Measurements from ENCODE around the gene BAZ2B.

Gene BAZ2B

DNA sequence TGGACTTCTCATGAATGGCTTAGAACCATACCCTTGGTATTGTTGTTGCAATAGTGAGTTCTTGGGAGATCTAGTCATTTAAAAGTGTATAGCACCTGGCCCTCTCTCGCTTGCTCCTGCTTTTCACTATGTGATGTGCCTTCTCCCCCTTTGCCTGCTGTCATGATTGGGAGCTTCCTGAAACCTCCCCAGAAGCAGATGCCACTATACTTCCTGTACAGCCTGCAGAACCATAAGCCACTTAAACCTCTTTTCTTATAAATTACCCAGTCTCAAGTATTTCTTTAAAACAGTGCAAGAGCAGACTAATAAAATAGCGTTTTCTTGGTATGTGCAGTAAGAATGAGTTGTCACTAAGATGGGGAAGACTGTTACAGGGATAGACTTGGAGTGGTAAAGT, 31.6 kb downstream of the BAZ2B start:
- H3K4me2 ChIP-seq (ENCODE audit: low read depth, low read length): no peak overlapping the region
- TF ChIP-seq, protein P1, sequence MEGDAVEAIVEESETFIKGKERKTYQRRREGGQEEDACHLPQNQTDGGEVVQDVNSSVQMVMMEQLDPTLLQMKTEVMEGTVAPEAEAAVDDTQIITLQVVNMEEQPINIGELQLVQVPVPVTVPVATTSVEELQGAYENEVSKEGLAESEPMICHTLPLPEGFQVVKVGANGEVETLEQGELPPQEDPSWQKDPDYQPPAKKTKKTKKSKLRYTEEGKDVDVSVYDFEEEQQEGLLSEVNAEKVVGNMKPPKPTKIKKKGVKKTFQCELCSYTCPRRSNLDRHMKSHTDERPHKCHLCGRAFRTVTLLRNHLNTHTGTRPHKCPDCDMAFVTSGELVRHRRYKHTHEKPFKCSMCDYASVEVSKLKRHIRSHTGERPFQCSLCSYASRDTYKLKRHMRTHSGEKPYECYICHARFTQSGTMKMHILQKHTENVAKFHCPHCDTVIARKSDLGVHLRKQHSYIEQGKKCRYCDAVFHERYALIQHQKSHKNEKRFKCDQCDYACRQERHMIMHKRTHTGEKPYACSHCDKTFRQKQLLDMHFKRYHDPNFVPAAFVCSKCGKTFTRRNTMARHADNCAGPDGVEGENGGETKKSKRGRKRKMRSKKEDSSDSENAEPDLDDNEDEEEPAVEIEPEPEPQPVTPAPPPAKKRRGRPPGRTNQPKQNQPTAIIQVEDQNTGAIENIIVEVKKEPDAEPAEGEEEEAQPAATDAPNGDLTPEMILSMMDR (IDR thresholded peaks at IDR 0.05; ENCODE audit: low read length): no peak
- TF ChIP-seq EZH2phosphoT487 (IDR thresholded peaks at IDR 0.05; ENCODE audit: low read length) (no peak), EZH2 (optimal IDR thresholded peaks at IDR 0.05; ENCODE audit: low read depth, low read length) (no peak)
- no peaks in the 10 kb centered on the region for H3F3A ChIP-seq (ENCODE audit: insufficient read depth, low read length)

DNA sequence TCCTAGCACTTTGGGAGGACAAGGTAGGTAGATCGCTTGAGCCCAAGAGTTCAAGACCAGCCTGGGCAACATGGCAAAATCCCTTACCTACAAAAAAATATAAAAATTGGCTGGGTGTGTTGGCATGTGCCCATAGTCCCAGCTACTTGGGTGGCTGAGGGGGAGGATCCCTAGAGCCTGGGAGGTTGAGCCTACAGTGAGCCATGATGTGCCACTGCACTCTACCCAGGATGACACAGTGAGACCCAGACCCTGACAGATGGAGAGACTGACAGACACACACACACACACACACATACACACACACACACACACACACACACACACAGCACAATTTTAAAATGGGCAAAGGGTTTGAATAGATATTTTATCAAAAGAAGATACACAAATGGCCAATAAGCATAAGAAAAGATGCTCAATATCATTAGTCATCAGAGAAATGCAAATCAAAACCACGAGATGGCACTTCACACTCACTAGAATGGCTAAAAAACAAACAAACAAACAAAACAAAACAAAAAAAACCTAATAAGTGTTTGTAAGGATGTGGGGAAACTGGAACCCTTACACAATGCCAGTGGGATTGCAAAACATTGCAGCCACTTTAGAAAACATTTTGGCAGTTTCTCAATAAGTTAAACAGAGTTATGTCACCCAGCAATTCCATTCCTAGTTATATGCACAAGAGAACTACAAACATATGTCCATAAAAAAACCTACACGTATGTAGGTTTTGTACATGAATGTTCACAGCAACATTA, 42.3 kb downstream of the BAZ2B start:
- Histone ChIP-seq H3K9me3 (replicated peaks; ENCODE audit: insufficient read depth, low read length) (no peaks in the 10 kb centered on the region), H3K36me3 (replicated peaks; ENCODE audit: insufficient read depth, low read length) (no peaks in the 10 kb centered on the region), H3K4me3 (ENCODE audit: low read length) (no peak overlapping the region), H3K27ac (ENCODE audit: low read length) (no peak overlapping the region), H3K79me2 (ENCODE audit: low read length) (no peaks in the 10 kb centered on the region), H3K9ac (ENCODE audit: low read length) (no peak overlapping the region), H3F3A (ENCODE audit: insufficient read depth, low read length) (no peaks in the 10 kb centered on the region), H3K27me3 (replicated peaks; ENCODE audit: insufficient read depth, low read length) (no peaks in the 10 kb centered on the region), H2AFZ (ENCODE audit: low read length) (no peak overlapping the region), H4K20me1 (ENCODE audit: insufficient read depth, low read length) (no peaks in the 10 kb centered on the region), H3K4me2 (ENCODE audit: low read depth, low read length) (no peak overlapping the region), H3K4me1 (ENCODE audit: low read length) (no peaks in the 10 kb centered on the region), H3K9me2 (replicated peaks; ENCODE audit: insufficient read depth, low read length) (no peaks in the 10 kb centered on the region)
- no peak for TF ChIP-seq EZH2 (optimal IDR thresholded peaks at IDR 0.05; ENCODE audit: low read depth, low read length)
- TF ChIP-seq, protein P1 (IDR thresholded peaks at IDR 0.05; ENCODE audit: low read length): no peak
- TF ChIP-seq EZH2phosphoT487 (IDR thresholded peaks at IDR 0.05; ENCODE audit: low read length): no peak
- no peak for DNase-seq

More for the DNA sequence above, 31.6 kb downstream of the BAZ2B start:
- Histone ChIP-seq H3K27ac (ENCODE audit: low read length) (no peak overlapping the region), H3K36me3 (replicated peaks; ENCODE audit: insufficient read depth, low read length) (no peaks in the 10 kb centered on the region), H3K79me2 (ENCODE audit: low read length) (no peaks in the 10 kb centered on the region), H4K20me1 (ENCODE audit: insufficient read depth, low read length) (no peaks in the 10 kb centered on the region), H3K27me3 (replicated peaks; ENCODE audit: insufficient read depth, low read length) (no peaks in the 10 kb centered on the region), H3K9ac (ENCODE audit: low read length) (no peak overlapping the region), H3K4me3 (ENCODE audit: low read length) (no peak overlapping the region), H3K9me2 (replicated peaks; ENCODE audit: insufficient read depth, low read length) (no peaks in the 10 kb centered on the region), H3K4me1 (ENCODE audit: low read length) (no peaks in the 10 kb centered on the region), H2AFZ (ENCODE audit: low read length) (no peak overlapping the region), H3K9me3 (replicated peaks; ENCODE audit: insufficient read depth, low read length) (no peaks in the 10 kb centered on the region)
- no peak for DNase-seq

DNA sequence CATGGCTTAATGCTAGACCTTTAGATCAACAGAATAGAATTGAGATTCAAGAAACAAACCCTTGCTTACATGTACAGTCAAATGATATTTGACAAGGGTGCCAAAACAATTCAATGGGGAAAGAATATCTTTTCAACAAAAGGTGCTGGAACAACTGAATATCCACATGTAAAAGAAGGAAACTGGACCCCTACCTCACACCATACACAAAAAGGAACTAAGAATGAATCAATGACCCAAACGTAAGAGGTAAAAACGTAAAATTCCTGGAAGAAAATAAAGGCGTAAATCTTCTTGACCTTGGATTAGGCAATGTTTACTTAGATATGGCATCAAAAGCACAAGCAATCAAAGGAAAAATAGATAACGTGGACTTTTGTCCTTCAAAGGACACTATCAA, 43.1 kb downstream of the BAZ2B start:
- Histone ChIP-seq H3K4me1 (ENCODE audit: low read length) (no peaks in the 10 kb centered on the region), H3K9ac (ENCODE audit: low read length) (no peak overlapping the region), H3K79me2 (ENCODE audit: low read length) (no peaks in the 10 kb centered on the region), H2AFZ (ENCODE audit: low read length) (no peak overlapping the region), H3K36me3 (replicated peaks; ENCODE audit: insufficient read depth, low read length) (no peaks in the 10 kb centered on the region), H3K4me2 (ENCODE audit: low read depth, low read length) (no peak overlapping the region), H3F3A (ENCODE audit: insufficient read depth, low read length) (no peaks in the 10 kb centered on the region), H4K20me1 (ENCODE audit: insufficient read depth, low read length) (no peaks in the 10 kb centered on the region), H3K9me2 (replicated peaks; ENCODE audit: insufficient read depth, low read length) (no peaks in the 10 kb centered on the region), H3K27ac (ENCODE audit: low read length) (no peak overlapping the region), H3K9me3 (replicated peaks; ENCODE audit: insufficient read depth, low read length) (no peaks in the 10 kb centered on the region), H3K4me3 (ENCODE audit: low read length) (no peak overlapping the region), H3K27me3 (replicated peaks; ENCODE audit: insufficient read depth, low read length) (no peaks in the 10 kb centered on the region)
- TF ChIP-seq EZH2phosphoT487 (IDR thresholded peaks at IDR 0.05; ENCODE audit: low read length): no peak
- TF ChIP-seq, protein P1 (IDR thresholded peaks at IDR 0.05; ENCODE audit: low read length): no peak
- no peak for TF ChIP-seq EZH2 (optimal IDR thresholded peaks at IDR 0.05; ENCODE audit: low read depth, low read length)
- no peak for DNase-seq

Measured in MM.1S (cell line).